DMS 273 treated with DMSO at 0.1 percent for 48 hours (cell line): ENCODE data around the gene PRKCA.
"Not testable (repeated sequence)": the region's sequence is repeated elsewhere in the genome, so short reads cannot be mapped to it uniquely, and the experiment has no call there.

Source experiments
- DNase-seq: peaks from one replicate; lab custom pipeline; 2025; lab: John Stamatoyannopoulos, UW

PRKCA gene

DNA sequence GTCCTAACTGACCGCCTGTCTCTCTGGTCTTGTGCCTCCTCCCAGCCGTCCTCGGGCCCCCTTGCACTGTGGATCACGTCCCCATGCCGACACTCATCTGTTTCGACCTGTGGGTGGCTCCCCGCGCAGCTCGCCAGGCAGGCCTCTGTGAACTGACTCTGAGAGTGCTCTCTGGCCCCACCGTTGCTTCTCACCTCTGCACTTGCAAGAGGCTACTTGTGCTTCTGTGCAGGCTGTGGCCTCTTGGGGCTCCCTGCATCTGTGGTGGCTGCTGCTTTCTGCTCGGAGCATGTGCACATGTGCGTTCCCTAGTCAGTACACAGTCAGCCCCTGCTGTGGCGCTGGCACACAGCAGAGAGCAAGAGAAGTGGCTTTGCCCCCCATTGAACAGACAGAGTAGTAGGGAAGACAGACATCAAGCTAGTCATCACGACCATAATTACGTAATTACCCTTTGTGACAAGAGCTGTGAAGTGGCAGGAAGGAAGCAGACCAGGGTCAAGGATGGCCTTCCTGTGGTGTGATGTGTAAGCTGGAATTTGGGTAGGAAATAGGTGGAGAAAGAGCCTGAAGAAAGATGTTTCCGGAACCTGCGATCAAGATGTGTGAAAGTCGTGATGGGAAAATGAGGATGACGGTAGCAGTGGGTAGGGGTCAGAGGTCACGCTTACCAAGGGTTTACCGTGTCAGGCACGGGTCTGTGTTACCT is 276.5 kb downstream of the PRKCA start:
- no peak for DNase-seq

GRCh38 chr17:66579556-66579955 is 277.1 kb downstream of the PRKCA start:
- no peak for DNase-seq

DNA sequence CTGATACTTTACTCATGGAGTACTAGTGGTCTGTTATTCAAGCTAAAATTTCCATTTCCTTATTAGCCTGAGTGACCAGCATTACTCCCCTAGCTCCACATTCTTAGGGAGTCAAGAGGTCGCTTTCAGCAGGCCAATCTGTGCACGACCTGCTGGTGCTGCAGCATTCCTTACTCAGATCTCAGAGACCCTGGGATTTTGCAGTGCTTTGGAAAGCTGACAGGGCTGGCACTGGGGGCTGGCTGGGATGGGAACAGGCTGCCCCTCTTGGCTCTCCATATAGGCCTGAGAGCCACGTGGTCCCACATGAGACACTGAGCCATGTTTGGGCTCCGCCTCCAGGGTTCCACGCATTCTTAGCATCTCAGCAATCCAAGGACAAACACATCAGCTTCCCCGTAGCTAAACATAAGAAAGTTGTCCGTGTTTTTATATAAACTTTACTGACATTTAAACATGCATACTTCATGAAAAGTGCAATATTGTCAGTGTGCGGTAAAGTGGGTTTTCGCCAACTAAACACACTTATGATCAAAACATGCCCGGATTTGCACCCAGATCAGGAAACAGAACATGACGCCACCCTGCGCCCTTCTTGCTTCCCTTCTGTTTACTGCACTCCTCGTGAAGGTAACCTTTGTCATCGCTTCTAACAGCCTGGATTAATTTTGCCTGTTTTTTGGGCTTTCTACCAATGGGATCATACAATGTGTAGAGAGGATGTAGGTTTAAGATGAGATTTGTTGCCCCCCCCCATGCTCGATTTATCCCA is 278.0 kb downstream of the PRKCA start:
- DNase-seq, result no peak

GRCh38 chr17:66580956-66581391 is 278.6 kb downstream of the PRKCA start:
- no peak for DNase-seq

DNA sequence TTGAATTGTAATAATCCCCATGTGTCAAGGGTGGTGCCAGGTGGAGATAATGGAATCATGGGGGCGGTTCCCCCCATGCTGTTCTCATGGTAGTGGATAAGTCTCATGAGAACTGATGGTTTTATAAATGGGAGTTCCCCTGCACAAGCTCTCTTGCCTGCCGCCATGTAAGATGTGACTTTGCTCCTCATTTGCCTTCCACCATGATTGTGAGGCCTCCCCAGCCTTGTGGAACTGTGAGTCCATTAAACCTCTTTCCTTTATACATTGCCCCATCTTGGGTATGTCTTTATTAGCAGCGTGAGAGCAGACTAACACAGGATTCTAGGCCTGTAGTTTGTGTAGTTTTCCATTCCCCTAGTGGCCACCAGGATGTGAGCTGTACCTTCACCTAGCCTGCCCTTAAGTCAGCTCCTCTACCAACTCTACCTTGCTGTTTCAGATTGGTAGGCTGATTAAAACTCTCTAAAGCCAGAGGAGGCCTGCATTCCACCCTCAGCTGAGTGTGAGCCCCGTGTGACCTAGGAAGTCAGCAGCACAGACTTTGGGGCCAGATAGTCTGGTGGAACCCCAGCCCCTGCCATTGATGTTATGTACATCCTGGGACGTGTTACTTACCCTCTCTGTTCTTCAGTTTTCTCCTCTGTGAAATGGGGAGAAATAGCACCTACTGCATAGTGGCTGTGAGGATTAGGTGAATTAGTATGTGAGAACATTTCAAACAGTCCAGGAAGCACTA is 280.1 kb downstream of the PRKCA start:
- no peak for DNase-seq

DNA sequence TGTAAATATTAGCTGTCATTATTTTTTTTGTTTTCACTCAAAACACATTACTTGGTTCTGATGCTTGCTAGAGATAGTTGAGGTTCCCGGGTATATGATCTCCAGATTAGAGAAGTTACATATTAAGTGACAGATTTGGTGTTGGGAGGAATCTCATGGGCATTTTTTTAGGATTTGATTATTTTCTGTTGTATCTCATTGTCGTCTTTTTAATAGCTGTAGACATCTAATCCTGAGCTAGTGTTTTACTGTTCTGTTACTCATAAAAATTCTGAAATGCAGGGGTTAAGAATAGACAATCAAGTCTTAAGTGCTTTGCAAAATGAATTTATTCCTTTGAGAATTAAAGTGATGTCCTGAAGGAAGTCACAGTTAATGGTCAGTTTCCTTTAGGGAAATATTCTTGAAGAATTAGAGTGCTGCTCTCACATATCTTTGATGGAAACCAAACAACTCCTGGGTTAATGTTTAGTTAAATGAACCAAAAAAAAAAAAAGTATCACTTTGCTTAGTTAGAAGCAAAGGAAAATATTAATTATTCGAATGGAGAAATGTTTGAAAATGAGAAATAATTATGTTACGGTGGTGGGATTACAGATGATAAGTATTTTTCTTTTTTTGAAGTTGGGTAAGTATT is 280.8 kb downstream of the PRKCA start:
- DNase-seq, result no peak

GRCh38 chr17:66584927-66585326 is 282.5 kb downstream of the PRKCA start:
- no peak for DNase-seq

DNA sequence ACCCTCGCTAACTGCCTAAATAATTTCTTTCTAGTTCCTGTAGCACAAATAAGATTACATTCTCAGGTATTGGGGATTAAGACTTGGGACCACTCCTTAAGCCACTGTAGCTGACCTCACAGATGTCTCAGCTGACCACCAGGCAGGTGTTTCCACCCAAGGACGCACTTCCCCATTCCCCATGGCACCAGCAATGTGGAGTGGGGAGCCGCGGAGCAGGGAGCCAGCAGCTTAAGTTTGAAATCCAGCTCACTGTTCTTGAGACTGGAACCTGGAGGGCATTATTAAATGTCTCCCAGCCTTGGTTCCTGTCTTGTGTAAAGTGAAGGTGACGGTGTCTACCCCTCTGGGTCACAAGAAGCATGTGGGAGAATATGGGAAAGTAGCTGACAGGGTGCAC is 283.1 kb downstream of the PRKCA start:
- DNase-seq, result no peak

DNA sequence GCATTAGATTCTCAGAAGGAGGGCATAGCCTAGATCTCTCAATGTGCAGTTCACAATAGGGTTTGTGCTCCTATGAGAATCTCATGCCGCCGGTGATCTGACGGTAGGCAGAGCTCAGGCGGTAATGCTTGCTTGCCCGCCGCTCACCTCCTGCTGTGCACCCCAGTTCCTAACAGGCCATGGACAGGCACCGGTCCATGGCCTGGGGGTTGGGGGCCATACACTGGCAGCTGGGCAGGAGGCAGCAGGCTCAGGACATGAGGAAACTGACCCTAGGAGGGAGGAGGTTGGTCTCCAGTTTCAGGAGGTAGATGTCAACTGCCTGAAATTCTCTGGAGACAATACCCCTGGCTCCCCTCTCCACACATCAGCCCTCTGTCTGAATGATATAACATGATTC is 287.5 kb downstream of the PRKCA start:
- DNase-seq, result no peak

- no peak for DNase-seq
These were observed 290.7 kb downstream of the PRKCA start for GRCh38 chr17:66593116-66593515.

DNA sequence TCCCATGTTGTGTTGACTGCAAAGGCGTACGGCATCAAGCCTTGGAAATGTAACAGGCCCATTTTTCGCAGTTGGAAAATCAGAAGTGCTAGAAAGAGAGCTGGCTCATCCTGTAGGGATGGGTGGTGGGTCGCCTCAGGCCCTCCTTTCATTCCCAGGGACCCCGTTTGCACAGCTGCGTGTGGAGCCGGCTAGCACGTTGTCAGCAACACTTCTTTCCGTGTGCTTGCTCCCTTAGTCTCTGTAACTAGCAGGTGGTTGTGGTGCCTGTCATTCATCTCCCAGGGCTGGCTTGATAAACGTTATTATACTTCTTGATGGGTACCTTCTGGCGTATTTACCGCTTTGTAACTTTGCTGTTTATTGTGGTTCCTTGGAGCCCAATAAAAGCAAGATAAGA is 293.5 kb downstream of the PRKCA start:
- DNase-seq, result no peak

DNA sequence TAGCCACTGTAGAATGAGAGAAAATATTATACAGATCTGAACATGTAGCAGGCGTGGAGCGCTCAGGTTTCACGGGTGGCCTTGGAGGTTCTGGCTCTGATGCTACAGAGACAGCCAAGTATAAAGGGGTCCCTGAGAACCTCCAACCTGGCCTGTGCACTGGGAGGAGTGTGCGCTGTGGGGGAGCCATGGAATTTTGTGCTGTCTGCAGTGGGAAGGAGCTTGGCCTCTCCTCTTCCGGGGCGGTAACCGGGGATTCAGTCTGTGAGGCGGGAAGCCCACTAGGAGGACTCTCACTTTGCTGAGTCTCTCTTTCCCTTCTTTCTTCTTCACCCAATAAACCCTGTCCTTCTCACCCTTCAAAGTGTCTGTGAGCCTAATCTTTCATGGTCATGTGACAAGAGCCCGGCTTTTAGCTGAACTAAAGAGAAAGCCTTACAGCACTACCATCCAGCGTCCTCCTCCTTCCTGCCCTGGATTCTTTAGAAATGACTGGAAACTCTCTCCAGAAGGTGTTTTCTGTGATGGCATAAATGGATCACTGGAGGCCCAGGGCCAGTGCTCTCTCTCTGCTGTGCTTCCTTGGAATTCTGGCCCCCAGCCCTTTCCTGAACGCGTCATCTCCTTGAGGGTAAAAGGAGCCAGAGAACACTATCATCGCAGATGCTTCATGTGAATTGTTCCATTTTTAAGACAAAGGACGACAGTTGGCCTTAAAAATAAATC is 300.4 kb downstream of the PRKCA start:
- no peak for DNase-seq

DNA sequence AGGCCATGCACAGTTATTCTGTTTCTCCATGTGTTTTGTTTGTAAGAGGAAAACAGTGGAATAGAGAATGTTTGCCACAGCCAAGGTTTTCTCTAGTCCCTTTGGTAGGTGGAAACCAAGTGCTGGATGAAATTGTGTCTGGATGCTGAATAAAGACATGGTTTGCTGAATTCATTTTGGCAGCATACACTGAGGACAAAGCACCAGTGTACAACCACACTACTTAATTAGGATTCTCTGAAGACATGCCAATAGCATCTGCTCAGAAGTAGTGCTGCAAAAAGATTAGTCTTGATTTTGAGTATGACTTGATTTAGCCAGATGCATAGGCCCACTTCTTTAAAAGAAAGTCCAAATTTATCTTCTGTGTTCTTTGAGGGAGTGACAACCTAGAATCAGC is 302.0 kb downstream of the PRKCA start:
- DNase-seq, result no peak

- DNase-seq, result no peak
These were observed 303.1 kb downstream of the PRKCA start for GRCh38 chr17:66605541-66605940.

- DNase-seq, result no peak
These were observed 308.1 kb downstream of the PRKCA start for GRCh38 chr17:66610361-66611133.

- no peak for DNase-seq
These were observed 309.0 kb downstream of the PRKCA start for GRCh38 chr17:66611397-66611796.

DNA sequence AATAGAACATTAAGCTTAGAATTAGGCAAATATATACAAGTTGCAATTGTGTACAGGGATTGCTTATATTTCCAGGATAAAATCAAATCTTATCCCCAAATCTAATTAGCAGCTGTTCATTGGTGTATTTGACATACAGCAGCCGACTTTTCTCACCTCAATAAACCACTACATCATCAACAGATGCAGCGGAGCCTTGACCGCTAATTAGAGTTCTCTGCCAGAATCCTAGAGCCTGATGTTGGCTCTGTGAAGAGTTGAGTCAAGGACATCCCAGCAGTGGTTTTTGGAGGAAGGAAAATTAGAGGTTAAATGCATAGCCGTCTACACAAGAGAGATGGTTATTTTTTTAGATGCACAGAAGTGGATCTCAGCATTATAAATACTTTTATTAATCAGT is 310.6 kb downstream of the PRKCA start:
- no peak for DNase-seq

DNA sequence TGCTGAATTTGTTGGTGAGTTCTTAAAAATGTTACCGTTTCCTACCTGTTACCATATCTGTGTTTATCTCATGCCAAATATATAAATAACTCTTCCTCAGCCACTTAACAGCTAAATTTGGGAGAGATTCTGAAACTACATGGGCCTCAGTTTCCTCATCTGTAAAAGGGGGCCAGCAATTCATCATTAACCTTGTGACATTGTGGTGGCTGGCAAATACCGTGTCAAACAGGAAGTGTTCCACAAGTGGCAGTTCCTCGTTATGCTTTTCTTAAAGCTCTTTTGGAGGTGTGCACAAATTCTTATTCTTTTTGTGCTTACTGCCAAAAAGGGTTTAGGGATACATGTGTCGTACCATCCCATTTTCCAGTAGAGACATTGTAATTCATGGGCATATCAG is 312.1 kb downstream of the PRKCA start:
- no peak for DNase-seq

GRCh38 chr17:66619206-66619605 is 316.8 kb downstream of the PRKCA start:
- no peak for DNase-seq

- DNase-seq, result no peak
These were observed 318.1 kb downstream of the PRKCA start for GRCh38 chr17:66620528-66620927.

GRCh38 chr17:66624630-66625029 is 322.2 kb downstream of the PRKCA start:
- DNase-seq, result not testable (repeated sequence)
